GM18870 (cell line): ENCODE data around the gene KRT13.

Experiments
- ATAC-seq: cut with Tn5 transposase; IDR thresholded peaks from one replicate; pipeline ENCODE4 v1.9.1; 2021; ENCODE audit warnings: moderate library complexity; ENCODE audit not compliant: unreplicated experiment

KRT13 gene

DNA sequence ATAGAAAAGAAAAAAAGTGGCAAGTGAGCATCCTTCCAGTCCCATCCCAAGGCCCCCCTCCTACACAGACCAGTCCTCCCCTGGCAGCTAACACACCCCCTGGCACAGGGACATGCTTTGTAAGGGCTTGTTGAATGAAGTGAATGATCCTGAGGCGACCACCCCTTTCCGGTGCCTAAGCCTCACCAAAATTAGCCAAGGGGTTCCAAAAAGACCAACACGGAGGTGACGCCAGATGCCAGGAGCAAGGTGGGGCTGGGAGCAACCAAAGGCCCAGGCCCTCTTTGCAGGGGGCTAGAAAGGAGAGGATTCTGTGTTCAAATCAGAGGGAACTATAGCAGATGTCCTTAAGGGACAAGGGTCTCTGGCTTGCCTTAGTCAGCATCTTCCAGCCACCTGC is 30.0 kb downstream of the KRT13 start:
- ATAC-seq = no peak

DNA sequence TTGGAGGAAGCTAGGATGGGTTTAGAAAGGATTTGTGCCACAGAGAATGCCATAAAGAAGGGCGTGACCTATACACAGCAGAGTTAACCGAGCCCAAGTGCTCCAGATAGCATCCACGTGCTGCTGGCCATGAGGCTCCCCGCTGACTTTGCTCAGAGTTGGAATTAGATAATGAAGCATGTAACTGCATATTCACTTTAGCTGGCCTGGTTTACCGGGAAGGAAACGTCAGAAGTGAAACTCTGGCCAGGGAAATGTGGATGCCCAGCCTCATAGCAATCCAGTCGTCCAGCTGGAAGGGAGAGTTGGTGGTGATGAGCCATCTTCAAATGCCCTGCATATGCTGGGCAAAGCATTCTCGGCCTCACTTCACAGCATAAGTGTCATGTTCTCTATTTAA is 30.5 kb downstream of the KRT13 start:
- no peak for ATAC-seq

DNA sequence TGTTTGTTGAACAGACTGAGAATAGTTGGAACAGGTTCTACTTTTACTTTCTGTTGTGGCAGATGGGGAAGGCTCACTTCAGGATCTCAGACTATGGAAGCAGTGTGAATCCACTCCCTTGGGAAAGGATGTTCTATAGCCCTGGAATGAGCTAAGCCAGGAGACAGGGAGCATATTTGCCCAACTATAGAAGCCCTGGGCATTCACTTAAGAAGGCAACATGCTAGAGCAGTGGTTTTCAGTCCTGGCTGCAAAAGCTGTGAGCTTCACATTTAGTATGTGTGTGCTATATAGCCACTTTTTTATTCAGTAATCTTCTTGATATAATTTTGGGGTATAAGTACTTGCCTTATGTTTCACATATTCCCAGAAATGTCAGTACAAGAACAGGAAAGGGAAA is 37.1 kb downstream of the KRT13 start:
- no peak for ATAC-seq

DNA sequence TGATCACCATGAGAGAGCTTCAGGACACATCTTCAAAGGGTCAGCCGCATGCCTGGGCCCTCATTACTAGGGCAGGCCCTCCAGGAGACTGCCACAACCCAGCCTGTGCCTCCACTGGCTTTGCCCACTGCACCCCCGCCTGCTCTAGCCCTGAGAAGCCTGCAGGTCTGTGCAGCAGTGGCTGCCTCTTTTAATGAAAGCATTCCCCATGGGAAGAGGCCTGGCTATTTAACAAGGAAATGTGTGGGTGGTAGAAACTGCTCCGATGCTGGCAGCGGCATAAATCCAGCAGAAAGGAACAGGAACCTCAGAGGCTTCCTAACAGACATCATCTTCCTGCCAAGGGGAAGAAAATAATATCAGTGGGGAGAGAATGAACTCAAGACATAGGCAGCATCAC is 37.9 kb downstream of the KRT13 start:
- ATAC-seq = no peak

DNA sequence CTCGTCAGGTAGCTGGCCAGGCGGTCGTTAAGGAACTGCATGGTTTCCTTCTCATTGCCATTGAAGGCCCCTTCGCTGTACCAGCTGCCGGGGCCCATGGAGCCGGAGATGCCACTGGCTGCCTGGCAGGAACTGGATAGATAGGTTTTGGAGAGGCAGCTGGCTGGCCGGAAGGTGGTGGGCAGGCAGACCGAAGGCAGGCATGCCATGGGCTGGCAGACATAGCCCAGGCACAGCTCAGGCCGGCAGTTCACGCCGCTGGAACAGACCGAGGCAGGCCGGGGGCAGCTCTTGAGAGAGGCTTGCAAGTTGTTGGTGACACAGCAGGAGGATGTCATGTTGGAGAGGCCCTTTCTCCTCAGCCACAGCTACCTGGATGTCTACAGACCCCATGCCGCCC is 38.4 kb downstream of the KRT13 start, which contains the start of gene KRT32:
TSS of gene KRT32 (minus strand) at position 399 of the 400 bp plus-strand sequence. CDS start at position 338, 61 bp downstream.
- ATAC-seq = no peak

DNA sequence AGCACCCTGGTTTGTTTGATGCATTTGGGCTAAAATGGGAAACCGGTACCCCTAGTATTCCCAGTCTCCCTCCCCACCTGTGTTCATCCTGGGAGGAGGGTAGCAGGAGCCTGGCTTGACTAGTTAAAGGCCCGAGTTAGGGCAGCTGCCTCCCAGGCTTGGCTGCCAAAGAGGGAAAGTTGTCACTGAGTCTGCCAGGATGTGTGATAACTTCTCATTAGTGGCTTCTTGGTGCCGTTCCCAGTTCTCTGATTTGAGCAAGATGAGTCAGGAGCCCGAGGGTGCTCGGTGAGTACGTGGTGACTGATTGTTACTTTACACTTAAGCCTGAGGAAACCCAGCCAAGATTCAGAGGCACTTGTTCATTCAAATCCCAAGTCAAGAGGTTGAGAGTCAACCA is 40.7 kb downstream of the KRT13 start:
- no peak for ATAC-seq

DNA sequence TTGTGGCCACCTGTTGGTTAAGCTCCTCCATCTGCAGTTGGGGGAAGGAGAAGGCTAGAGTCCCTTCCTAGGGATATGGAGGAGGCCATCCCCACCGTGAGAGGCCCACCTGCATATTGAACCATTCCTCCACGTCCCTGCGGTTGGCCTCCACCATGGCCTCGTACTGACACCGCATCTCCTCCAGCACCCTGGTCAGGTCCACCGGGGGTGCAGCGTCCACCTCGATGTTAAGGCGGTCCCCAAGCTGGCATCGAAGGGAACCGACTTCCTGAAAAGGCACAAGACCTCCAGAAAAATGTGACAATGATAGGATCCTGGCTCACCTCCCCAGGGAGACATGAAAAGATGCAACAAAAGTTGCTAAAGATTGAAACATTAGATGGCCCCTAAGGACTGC is 41.2 kb downstream of the KRT13 start:
- no peak for ATAC-seq

DNA sequence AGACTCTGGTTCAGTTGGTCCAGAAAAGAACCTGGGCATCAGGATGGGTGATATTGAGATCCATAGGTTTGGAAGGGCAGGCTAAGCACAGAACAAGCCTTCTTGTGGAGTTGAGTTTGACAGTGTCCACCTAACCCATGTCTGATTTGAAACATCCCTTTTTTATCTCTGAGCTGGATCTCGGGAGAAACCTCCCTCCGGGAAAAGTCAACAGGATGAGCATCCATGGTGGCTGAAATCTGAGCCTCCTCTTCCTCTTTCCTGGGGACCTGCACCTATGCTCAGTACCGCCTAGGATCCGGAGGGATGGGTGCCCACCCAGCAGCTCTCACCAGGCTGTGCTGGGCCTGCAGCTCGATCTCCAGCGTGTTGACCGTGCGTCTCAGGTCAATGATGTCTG is 41.7 kb downstream of the KRT13 start:
- ATAC-seq = no peak

DNA sequence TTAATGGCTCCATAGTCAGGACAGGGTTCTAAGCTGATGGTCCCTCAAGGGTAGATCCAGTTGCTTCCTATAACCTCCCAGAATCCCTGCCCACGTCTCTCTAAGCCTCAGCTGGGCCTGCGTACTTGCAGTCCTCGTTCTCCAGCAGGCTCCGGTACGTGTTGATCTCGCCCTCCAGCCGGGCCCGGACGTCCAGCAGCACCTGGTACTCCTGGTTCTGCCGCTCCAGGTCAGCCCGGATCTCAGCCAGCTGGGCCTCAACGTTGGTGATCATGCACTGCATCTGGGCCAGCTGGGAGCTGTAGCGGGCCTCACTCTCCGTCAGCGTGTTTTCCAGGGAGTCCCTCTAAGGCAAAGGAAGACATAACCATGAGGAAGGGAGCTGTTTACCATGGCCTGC is 42.7 kb downstream of the KRT13 start:
- ATAC-seq = no peak

DNA sequence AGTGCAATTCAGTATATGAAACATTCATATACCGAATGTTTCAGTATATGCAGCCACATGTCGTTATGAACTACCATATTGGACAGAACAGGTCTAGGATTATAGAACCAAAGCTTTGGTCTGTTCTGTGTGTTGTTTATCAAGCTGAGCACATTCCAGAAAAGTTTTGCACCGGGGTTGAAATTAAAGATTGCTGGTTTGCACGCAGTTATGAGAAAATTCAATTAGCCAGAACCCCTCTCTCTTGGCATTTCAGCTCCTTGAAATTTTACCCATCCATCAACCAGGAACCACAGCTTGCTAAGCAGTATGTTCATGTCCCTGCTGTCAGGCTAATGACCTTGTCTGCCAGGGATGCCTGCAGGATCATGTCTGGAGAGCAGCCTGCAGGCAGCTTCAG is 47.7 kb downstream of the KRT13 start:
- ATAC-seq = no peak

DNA sequence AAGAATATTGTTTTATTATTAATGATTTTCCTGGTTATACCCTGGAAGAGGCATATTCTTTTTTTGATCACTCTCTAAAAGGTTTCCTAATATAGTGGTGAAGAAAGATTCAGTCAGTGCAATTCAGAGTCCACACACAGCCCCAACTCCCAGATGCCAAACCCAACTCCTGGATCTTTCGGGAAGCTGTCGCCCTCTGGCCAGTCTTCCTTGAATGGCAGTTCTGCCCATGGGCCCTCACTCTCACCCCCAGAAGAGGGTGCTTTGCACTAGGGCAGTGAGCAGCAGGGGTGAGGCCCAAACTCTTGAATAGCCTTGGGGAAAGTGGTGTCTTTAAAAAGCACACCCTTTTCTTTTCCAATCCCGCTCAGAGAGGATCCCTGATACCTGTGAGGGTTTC is 49.2 kb downstream of the KRT13 start:
- ATAC-seq = no peak

DNA sequence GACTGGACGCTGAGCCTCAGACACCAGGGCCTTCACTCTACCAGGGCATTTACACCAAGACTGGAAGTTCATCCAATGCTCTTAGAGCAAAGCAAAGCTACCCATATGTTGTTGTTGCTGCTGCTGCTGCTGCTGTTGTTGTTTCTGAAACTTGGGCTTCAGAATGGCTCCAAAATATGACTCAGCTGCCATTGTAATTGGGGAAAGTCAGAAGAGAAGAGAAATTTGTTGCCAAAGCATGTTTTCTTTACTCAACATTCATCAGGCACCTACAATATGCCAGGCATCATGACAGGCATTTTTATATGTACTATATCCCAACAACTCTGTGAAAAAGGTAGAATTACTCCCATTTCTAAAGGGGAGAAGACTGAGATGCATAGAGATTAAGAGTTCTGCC is 50.2 kb downstream of the KRT13 start:
- no peak for ATAC-seq

DNA sequence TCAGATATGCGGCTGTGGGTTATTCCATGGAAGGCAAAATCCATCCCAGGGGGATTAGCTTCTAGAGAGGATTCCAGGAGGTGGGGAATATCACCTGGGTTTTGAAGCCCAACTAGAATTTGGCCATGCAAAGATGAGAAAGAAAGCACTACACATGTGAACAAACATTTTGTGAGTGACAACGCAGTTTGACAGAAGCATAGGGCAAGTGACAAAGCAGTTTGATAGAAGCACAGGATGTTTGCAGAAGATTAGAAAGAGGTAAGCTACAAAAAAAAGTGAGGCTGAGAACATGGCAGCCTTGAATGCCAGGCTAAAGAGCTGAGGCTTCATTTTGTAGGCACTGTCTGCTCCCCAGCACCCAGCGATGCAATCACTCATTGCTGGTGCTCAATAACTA is 52.3 kb downstream of the KRT13 start:
- ATAC-seq = no peak

DNA sequence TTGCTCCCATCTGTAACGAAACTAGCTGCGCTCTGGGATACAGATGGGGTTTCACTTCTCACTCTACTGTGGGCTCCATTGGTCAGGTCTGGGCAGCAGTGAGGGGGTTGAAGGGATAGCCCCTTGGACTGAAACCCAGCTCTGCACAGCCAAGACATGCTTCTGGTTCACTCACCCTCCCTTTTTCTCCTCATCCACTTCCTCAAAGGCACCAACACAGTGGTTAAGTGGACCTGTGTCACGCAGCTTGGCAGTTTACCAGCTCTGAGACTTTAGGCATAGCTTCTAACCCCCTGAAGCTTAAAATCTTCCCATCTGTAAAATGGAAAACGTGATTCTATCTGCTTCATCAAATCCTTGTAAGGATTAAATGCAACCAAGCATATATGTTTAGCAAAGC is 53.1 kb downstream of the KRT13 start:
- no peak for ATAC-seq

DNA sequence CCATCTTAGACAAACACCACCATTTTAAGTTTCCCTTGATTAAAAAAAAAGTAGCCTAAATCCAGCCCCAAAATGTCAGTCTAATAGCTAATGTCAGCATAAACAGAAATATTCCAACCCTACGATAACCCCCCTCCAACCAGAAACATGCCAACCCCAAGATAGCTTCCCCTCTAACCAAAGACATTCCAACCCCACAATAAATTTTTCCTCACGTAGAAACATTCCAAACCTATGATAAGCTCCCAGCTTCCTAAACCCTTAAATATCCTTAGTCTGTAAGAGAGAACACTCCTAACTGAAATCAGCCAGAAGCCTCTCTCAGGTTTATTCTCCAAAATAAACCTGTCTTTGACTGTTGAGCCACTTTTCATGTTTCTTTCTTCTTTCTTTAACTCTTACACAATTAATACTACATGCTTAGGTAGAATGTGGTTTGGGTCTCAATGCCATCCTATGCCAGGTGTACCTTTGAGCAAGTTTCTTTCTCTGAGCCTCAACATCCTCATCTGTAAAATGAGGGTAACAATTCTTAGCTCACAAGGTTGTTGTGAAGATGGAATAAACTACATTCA is 54.2 kb downstream of the KRT13 start:
- ATAC-seq = no peak
